PC-9 (cell line): Measurements from ENCODE around the gene SP140L.
"Not testable (repeated sequence)": the region's sequence is repeated elsewhere in the genome, so short reads cannot be mapped to it uniquely, and the experiment has no call there.

Experiments used
- CTCF ChIP-seq: fragments of 200-600 bp; sonication (generic); conservative IDR thresholded peaks from 2 replicates; pipeline ENCODE4 v1.6.1; 2017; ENCODE audit warnings: mixed run types, antibody characterized with exemption, mild to moderate bottlenecking, moderate library complexity
- EZH2 ChIP-seq: fragments of 200-600 bp; sonication (generic); IDR thresholded peaks from 2 replicates; pipeline ENCODE4 v1.8.0; 2017; ENCODE audit warnings: antibody characterized with exemption, low read depth

- not testable (repeated sequence) for TF ChIP-seq CTCF, EZH2
Observed at GRCh38 chr2:230398698-230399097, 71.7 kb downstream of the SP140L start.
